Neuronal stem cell (in vitro differentiated cells): ENCODE measurements around the gene CPEB3.
"Not testable (repeated sequence)": the region's sequence is repeated elsewhere in the genome, so short reads cannot be mapped to it uniquely, and the experiment has no call there.

Experiments
- DNase-seq: peaks from one replicate; pipeline ENCODE4 v3.0.0-alpha.2; 2013; ENCODE audit warnings: low spot score
- H2AFZ ChIP-seq: one replicate; pipeline ENCODE4 v1.6.1; 2013; ENCODE audit warnings: mild to moderate bottlenecking, low read length, inconsistent platforms
- H2AK5ac ChIP-seq: 2 replicates; pipeline ENCODE4 v1.6.1; 2013; ENCODE audit warnings: low read depth, mild to moderate bottlenecking, inconsistent platforms, low read length, moderate library complexity, mixed read lengths
- H2BK120ac ChIP-seq: 2 replicates; pipeline ENCODE4 v1.6.1; 2013; ENCODE audit warnings: low read depth, mild to moderate bottlenecking, inconsistent platforms, low read length, moderate library complexity, mixed read lengths
- H2BK12ac ChIP-seq: one replicate; pipeline ENCODE4 v1.6.1; 2013; ENCODE audit warnings: low read length, inconsistent platforms
- H2BK15ac ChIP-seq: 2 replicates; pipeline ENCODE4 v1.6.1; 2013; ENCODE audit warnings: mild to moderate bottlenecking, low read length, inconsistent platforms, mixed read lengths
- H2BK5ac ChIP-seq: one replicate; pipeline ENCODE4 v1.6.1; 2013; ENCODE audit warnings: inconsistent platforms, mild to moderate bottlenecking, low read length, moderate library complexity
- H3K14ac ChIP-seq: one replicate; pipeline ENCODE4 v1.6.1; 2013; ENCODE audit warnings: low read length, inconsistent platforms
- H3K18ac ChIP-seq: 2 replicates; pipeline ENCODE4 v1.6.1; 2013; ENCODE audit warnings: low read length, inconsistent platforms
- H3K23ac ChIP-seq: 2 replicates; pipeline ENCODE4 v1.6.1; 2013; ENCODE audit warnings: low read depth, mild to moderate bottlenecking, mixed read lengths, low read length, inconsistent platforms; ENCODE audit not compliant: poor library complexity
- H3K27ac ChIP-seq: replicated peaks from 3 replicates; pipeline ENCODE4 v1.5.1; 2013; ENCODE audit warnings: low read length, inconsistent platforms
- H3K27me3 ChIP-seq, 3 experiments: 2 replicates each; pipeline ENCODE4 v1.6.1; 2013; ENCODE audit warnings: low read length in 3 of 3, mild to moderate bottlenecking in 2 of 3, inconsistent platforms in 1 of 3, low read depth in 1 of 3, mixed read lengths in 1 of 3, moderate library complexity in 1 of 3; ENCODE audit not compliant: control insufficient read depth in 3 of 3, insufficient read depth in 3 of 3
- H3K36me3 ChIP-seq, 2 donors: replicated peaks in 1 of 2; 2 replicates each; pipeline ENCODE4 v1.6.1; 2013; ENCODE audit warnings: low read length in 2 of 2; ENCODE audit not compliant: control insufficient read depth in 2 of 2, insufficient read depth in 2 of 2
- H3K4ac ChIP-seq: 2 replicates; pipeline ENCODE4 v1.6.1; 2013; ENCODE audit warnings: inconsistent platforms, mild to moderate bottlenecking, low read length, moderate library complexity
- H3K4me1 ChIP-seq, 2 donors: 1 replicate in 1 of 2; 2 replicates in 1 of 2; pipeline ENCODE4 v1.6.1; 2013; ENCODE audit warnings: low read length in 2 of 2, low read depth in 1 of 2; ENCODE audit not compliant: control insufficient read depth in 2 of 2, insufficient read depth in 1 of 2
- H3K4me2 ChIP-seq: one replicate; pipeline ENCODE4 v1.6.1; 2013; ENCODE audit warnings: mild to moderate bottlenecking, low read length, inconsistent platforms; ENCODE audit not compliant: insufficient read depth, poor library complexity, severe bottlenecking
- H3K4me3 ChIP-seq, 2 donors: 2 replicates each; pipeline ENCODE4 v1.5.1; 2013; ENCODE audit warnings: low read length in 2 of 2, mild to moderate bottlenecking in 2 of 2, inconsistent platforms in 1 of 2, moderate library complexity in 1 of 2
- H3K79me1 ChIP-seq: one replicate; pipeline ENCODE4 v1.6.1; 2013; ENCODE audit warnings: low read depth, mild to moderate bottlenecking, inconsistent platforms, low read length, moderate library complexity
- H3K9ac ChIP-seq: one replicate; pipeline ENCODE4 v1.6.1; 2013; ENCODE audit warnings: mild to moderate bottlenecking, low read depth, low read length, inconsistent platforms; ENCODE audit not compliant: poor library complexity
- H3K9me3 ChIP-seq, 2 donors: replicated peaks in 1 of 2; 2 replicates each; pipeline versions ENCODE3 to v1.6.1; 2013; ENCODE audit warnings: low read length in 2 of 2, mild to moderate bottlenecking in 2 of 2, inconsistent platforms in 1 of 2, low read depth in 1 of 2, mixed read lengths in 1 of 2, moderate library complexity in 1 of 2; ENCODE audit not compliant: control insufficient read depth in 2 of 2, insufficient read depth in 1 of 2
- H4K8ac ChIP-seq: one replicate; pipeline ENCODE4 v1.6.1; 2013; ENCODE audit warnings: low read depth, mild to moderate bottlenecking, inconsistent platforms, low read length, moderate library complexity
- H4K91ac ChIP-seq: one replicate; pipeline ENCODE4 v1.6.1; 2013; ENCODE audit warnings: low read length, low read depth, mild to moderate bottlenecking, inconsistent platforms; ENCODE audit not compliant: poor library complexity
- WGBS, 2 donors: extraction: QIAGEN DNeasy Blood & Tissue Kit; methylation state at CpG; one replicate each; pipeline ENCODE4 v1.1.7; 2013; ENCODE audit warnings: missing lambda C conversion rate in 2 of 2, mixed read lengths in 1 of 2; ENCODE audit not compliant: insufficient read length in 2 of 2, insufficient replicate concordance in 1 of 2; ENCODE audit errors: extremely low coverage in 2 of 2; 5-methylcytosine and 5-hydroxymethylcytosine counted together

The CPEB3 gene

DNA sequence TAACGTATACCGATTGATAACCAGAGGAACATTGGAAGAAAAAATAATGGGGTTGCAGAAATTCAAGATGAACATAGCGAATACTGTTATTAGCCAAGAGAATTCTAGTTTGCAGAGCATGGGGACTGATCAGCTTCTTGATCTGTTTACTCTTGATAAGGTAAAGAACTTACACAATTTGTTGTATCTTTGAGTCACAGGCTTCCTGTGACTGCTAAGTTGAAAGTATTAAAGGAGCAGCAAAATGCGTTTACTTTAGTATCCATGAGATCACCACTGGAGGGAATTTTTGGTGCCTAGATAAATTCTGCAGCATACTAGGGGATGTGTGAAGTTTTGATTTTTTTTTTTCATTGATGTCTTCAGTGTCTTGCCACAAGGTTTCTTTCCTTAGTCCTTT is 263.7 kb downstream of the CPEB3 start:
- no peaks in the 10 kb centered on the region for H3K4me1 ChIP-seq
- H2BK5ac ChIP-seq = no peak overlapping the region
- H4K8ac ChIP-seq = no peak overlapping the region
- no peak overlapping the region for H3K27ac ChIP-seq
- no peak overlapping the region for H3K4me3 ChIP-seq
- no peak overlapping the region for H3K4ac ChIP-seq
- DNase-seq = no peak
- no peak overlapping the region for H2AK5ac ChIP-seq
- no peak overlapping the region for H2BK15ac ChIP-seq
- WGBS, 2 donors = no CpG with 5 or more reads among the region's 4 CpGs
- no peaks in the 10 kb centered on the region for H3K79me1 ChIP-seq
- no peak overlapping the region for H3K14ac ChIP-seq
- no peak overlapping the region for H3K4me2 ChIP-seq
- H2AFZ ChIP-seq = no peak overlapping the region
- no peak overlapping the region for H3K9ac ChIP-seq
- no peaks in the 10 kb centered on the region for H3K27me3 ChIP-seq
- no peaks in the 10 kb centered on the region for H3K9me3 ChIP-seq
- peaks cover 20 to 100% of the 10 kb centered on the region in 2 donors for H3K36me3 ChIP-seq
- H2BK120ac ChIP-seq = no peak overlapping the region
- no peak overlapping the region for H3K18ac ChIP-seq
- no peak overlapping the region for H2BK12ac ChIP-seq
- H4K91ac ChIP-seq = no peak overlapping the region
- H3K23ac ChIP-seq = no peak overlapping the region

DNA sequence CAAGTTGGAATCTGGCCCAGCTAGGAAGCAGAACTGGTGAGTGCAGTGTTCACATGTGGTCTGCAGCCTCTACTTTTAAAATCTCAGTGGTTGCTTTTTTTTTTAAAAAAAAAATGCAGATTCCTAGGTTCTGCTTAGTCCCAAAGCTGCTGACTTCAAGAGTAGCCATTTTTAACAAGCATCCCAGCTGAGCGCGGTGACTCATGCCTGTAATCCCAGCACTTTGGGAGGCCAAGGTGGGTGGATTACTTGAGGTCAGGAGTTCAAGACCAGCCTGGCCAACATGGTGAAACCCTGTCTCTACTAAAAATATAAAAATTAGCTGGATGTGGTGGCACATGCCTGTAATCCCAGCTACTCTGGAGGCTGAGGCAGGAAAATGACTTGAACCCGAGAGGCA is 265.5 kb downstream of the CPEB3 start:
- peaks cover 17 to 98% of the 10 kb centered on the region in 2 donors for H3K36me3 ChIP-seq
- not testable (repeated sequence) for H2AFZ ChIP-seq, H3K9ac ChIP-seq, H2BK12ac ChIP-seq, H2AK5ac ChIP-seq, H2BK15ac ChIP-seq, H3K4me2 ChIP-seq, H4K8ac ChIP-seq, H3K27me3 ChIP-seq, H3K18ac ChIP-seq, H3K79me1 ChIP-seq, H3K9me3 ChIP-seq, H2BK120ac ChIP-seq, H3K4me3 ChIP-seq, H3K23ac ChIP-seq, H3K27ac ChIP-seq, DNase-seq, H3K4me1 ChIP-seq, H3K14ac ChIP-seq, H4K91ac ChIP-seq, H3K4ac ChIP-seq, H2BK5ac ChIP-seq
- WGBS, 2 donors = no CpG with 5 or more reads among the region's 3 CpGs

DNA sequence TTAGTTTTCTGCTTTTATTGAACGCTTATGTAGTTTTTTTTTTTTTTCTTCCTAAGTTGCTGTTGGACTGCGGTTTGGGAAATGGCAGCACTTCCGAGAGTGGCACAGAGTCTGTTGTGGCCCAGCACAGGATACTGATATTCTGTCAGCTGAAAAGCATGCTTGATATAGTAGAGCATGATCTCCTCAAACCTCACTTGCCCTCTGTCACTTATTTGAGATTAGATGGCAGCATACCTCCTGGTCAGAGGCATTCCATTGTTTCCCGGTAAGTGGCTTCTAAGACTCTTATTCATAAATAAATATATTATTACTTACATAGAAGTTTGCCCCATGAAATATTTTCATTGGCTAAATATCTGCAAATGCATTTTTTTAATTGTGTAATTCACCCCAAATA is 266.2 kb downstream of the CPEB3 start:
- no peak overlapping the region for H3K4me2 ChIP-seq
- no peak overlapping the region for H3K14ac ChIP-seq
- no peak overlapping the region for H2AFZ ChIP-seq
- H2BK15ac ChIP-seq = no peak overlapping the region
- no peak overlapping the region for H3K27ac ChIP-seq
- H3K9me3 ChIP-seq = no peaks in the 10 kb centered on the region
- H2BK120ac ChIP-seq = no peak overlapping the region
- H3K4me1 ChIP-seq = no peaks in the 10 kb centered on the region
- WGBS, 2 donors = no CpG with 5 or more reads among the region's 4 CpGs
- no peak overlapping the region for H3K9ac ChIP-seq
- H3K27me3 ChIP-seq = no peaks in the 10 kb centered on the region
- H3K79me1 ChIP-seq = no peaks in the 10 kb centered on the region
- no peak overlapping the region for H3K18ac ChIP-seq
- H2AK5ac ChIP-seq = no peak overlapping the region
- H3K23ac ChIP-seq = no peak overlapping the region
- H3K4me3 ChIP-seq = no peak overlapping the region
- no peak overlapping the region for H3K4ac ChIP-seq
- no peak overlapping the region for H4K8ac ChIP-seq
- no peak overlapping the region for H4K91ac ChIP-seq
- H3K36me3 ChIP-seq = peaks cover 17 to 98% of the 10 kb centered on the region in 2 donors
- H2BK5ac ChIP-seq = no peak overlapping the region
- H2BK12ac ChIP-seq = no peak overlapping the region
- DNase-seq = no peak

GRCh38 chr10:92014620-92015019 is 276.3 kb downstream of the CPEB3 start:
- Histone ChIP-seq H3K18ac (no peak overlapping the region), H2AK5ac (no peak overlapping the region), H3K9ac (no peak overlapping the region), H3K4me1 (no peaks in the 10 kb centered on the region), H4K91ac (no peak overlapping the region), H2AFZ (no peak overlapping the region), H2BK15ac (no peak overlapping the region), H3K36me3 (peaks cover 24 to 97% of the 10 kb centered on the region in 2 donors), H3K4ac (no peak overlapping the region), H3K79me1 (no peaks in the 10 kb centered on the region), H2BK120ac (no peak overlapping the region), H4K8ac (no peak overlapping the region), H3K27ac (no peak overlapping the region), H3K4me2 (no peak overlapping the region), H3K9me3 (peaks cover 0 to 3% of the 10 kb centered on the region in 2 donors), H3K4me3 (no peak overlapping the region), H3K14ac (no peak overlapping the region), H2BK5ac (no peak overlapping the region), H3K23ac (no peak overlapping the region), H2BK12ac (no peak overlapping the region), H3K27me3 (no peaks in the 10 kb centered on the region)
- WGBS, 2 donors = no CpG with 5 or more reads among the region's 1 CpG
- no peak for DNase-seq
